Lung (tissue), 12 donors: ENCODE measurements around the gene CFAP70. TPM values are rescaled to one million over a fixed set of nuclear protein-coding genes. Genes with fewer than 3 reads are reported as not detected.
"Not testable (repeated sequence)": the region's sequence is repeated elsewhere in the genome, so short reads cannot be mapped to it uniquely, and the experiment has no call there.

ENCODE experiments used
- ATAC-seq: fragments of 200-7000 bp; cut with Tn5 transposase; one replicate; pipeline ENCODE4 v1.9.1; 2020; ENCODE audit warnings: moderate number of reproducible peaks; ENCODE audit not compliant: insufficient read depth, low FRiP score
- DNase-seq, 3 donors: peaks; one replicate each; pipeline ENCODE4 v3.0.0-alpha.2; 2013 to 2017
- H3K27ac ChIP-seq, 2 donors: one replicate each; pipeline ENCODE4 v1.5.1; 2013; ENCODE audit warnings: mild to moderate bottlenecking in 2 of 2, moderate library complexity in 2 of 2, control low read depth in 1 of 2, inconsistent platforms in 1 of 2, low read depth in 1 of 2, low read length in 1 of 2
- H3K27me3 ChIP-seq, 3 donors: one replicate each; pipeline ENCODE4 v1.5.1; 2013; ENCODE audit warnings: low read length in 2 of 3; ENCODE audit not compliant: control insufficient read depth in 3 of 3, insufficient read depth in 3 of 3
- H3K36me3 ChIP-seq, 4 donors: one replicate each; pipeline ENCODE4 v1.5.1; 2013; ENCODE audit warnings: low read length in 4 of 4, mild to moderate bottlenecking in 1 of 4, moderate library complexity in 1 of 4; ENCODE audit not compliant: control insufficient read depth in 4 of 4, insufficient read depth in 4 of 4
- H3K4me1 ChIP-seq, 5 donors: one replicate each; pipeline ENCODE4 v1.5.1; 2013; ENCODE audit warnings: low read length in 5 of 5, mild to moderate bottlenecking in 2 of 5, moderate library complexity in 1 of 5; ENCODE audit not compliant: control insufficient read depth in 5 of 5, insufficient read depth in 5 of 5
- H3K4me3 ChIP-seq: one replicate; pipeline ENCODE4 v1.5.1; 2013; ENCODE audit warnings: mild to moderate bottlenecking, control low read depth, moderate library complexity
- H3K9ac ChIP-seq, 2 donors: one replicate each; pipeline ENCODE4 v1.5.1; 2013; ENCODE audit warnings: low read length in 2 of 2, control low read depth in 1 of 2; ENCODE audit not compliant: insufficient read depth in 1 of 2
- H3K9me3 ChIP-seq, 4 donors: one replicate each; pipeline ENCODE4 v1.5.1; 2013; ENCODE audit warnings: low read length in 3 of 4, mild to moderate bottlenecking in 1 of 4, moderate library complexity in 1 of 4; ENCODE audit not compliant: control insufficient read depth in 4 of 4, insufficient read depth in 3 of 4
- WGBS, 2 donors: extraction: QIAGEN DNeasy Blood & Tissue Kit; methylation state at CpG; one replicate each; pipeline ENCODE4 v1.1.7; 2013; 5-methylcytosine and 5-hydroxymethylcytosine counted together
- polyA plus RNA-seq, 2 donors: library from polyadenylated mRNA; stranded (reverse); fragments of 200-250 nt; gene quantifications; one replicate each; pipeline ENCODE4 v1.2.1, GENCODE V29; 2013
- total RNA-seq, 2 donors: library from RNA; depleted of rRNA in 1 of 2; stranded (reverse); fragments of >200 nt in 1 of 2; gene quantifications; one replicate each; pipeline ENCODE4 v1.2.1, GENCODE V29; 2014 to 2021
- TF ChIP-seq, protein P1 (sequence below): IDR thresholded peaks from 2 replicates; pipeline ENCODE4 v1.5.1; 2012; ENCODE audit warnings: mild to moderate bottlenecking; ENCODE audit errors: control extremely low read depth, extremely low read depth
- donor health status: control.
- donor health status: control.
- donor health status: Bipolar disorder and iron deficiency.
- donor health status: healthy.
- donor health status: DM: yes; HTN: yes; CAD: no.

CFAP70 gene
- total and polyA plus RNA-seq, 4 donors = 3.5 to 17.2 (median 8.6) TPM

GRCh38 chr10:73325290-73325689 is 33.4 kb downstream of the CFAP70 start:
- not testable (repeated sequence) for ATAC-seq, H3K27me3 ChIP-seq, H3K27ac ChIP-seq, H3K4me1 ChIP-seq, H3K9me3 ChIP-seq, H3K36me3 ChIP-seq, H3K9ac ChIP-seq, H3K4me3 ChIP-seq, DNase-seq
- WGBS, 2 donors = 77 to 80% methylated on average over 1 to 2 of the region's 4 CpGs

DNA sequence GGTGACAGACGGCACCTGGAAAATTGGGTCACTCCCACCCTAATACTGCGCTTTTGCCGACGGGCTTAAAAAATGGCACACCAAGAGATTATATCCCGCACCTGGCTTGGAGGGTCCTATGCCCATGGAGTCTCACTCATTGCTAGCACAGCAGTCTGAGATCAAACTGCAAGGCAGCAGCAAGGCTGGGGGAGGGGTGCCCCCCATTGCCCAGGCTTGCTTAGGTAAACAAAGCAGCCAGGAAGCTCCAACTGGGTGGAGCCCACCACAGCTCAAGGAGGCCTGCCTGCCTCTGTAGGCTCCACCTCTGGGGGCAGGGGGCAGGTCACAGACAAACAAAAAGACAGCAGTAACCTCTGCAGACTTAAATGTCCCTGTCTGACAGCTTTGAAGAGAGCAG is 35.1 kb downstream of the CFAP70 start:
- not testable (repeated sequence) for ATAC-seq, H3K36me3 ChIP-seq, H3K9me3 ChIP-seq, H3K27ac ChIP-seq, H3K27me3 ChIP-seq, H3K4me3 ChIP-seq, DNase-seq, H3K9ac ChIP-seq, H3K4me1 ChIP-seq
- WGBS, 2 donors = 98 to 100% methylated on average over 4 to 5 of the region's 5 CpGs

DNA sequence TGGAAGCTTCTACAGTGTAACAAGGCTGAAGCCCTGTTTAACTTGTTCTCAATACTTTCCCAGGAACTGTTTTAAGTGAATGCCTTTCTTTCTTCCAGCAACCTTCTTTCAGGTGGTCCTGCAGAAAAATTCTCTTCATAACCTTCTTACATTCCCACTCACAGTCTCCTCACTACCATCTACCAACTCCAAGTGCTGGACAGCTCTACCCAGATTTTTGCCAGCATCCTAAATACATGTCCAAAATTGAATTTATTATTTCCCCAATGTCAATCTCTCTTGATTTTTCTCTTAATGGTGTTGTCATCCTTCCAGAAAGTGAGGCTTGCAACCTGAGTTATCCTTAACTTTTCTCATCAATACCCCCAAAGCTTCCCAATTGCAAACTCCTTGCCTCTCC is 48.2 kb downstream of the CFAP70 start:
- peaks cover 0 to 3% (median 2%) of the 10 kb centered on the region in 4 donors for H3K9me3 ChIP-seq
- ATAC-seq (no peak), DNase-seq (no peak)
- H3K9ac ChIP-seq = no peak overlapping the region
- H3K4me3 ChIP-seq = no peak overlapping the region
- no peaks in the 10 kb centered on the region for H3K4me1 ChIP-seq
- H3K27ac ChIP-seq = no peak overlapping the region
- H3K36me3 ChIP-seq = no peaks in the 10 kb centered on the region
- no peaks in the 10 kb centered on the region for H3K27me3 ChIP-seq
- TF ChIP-seq, protein P1, sequence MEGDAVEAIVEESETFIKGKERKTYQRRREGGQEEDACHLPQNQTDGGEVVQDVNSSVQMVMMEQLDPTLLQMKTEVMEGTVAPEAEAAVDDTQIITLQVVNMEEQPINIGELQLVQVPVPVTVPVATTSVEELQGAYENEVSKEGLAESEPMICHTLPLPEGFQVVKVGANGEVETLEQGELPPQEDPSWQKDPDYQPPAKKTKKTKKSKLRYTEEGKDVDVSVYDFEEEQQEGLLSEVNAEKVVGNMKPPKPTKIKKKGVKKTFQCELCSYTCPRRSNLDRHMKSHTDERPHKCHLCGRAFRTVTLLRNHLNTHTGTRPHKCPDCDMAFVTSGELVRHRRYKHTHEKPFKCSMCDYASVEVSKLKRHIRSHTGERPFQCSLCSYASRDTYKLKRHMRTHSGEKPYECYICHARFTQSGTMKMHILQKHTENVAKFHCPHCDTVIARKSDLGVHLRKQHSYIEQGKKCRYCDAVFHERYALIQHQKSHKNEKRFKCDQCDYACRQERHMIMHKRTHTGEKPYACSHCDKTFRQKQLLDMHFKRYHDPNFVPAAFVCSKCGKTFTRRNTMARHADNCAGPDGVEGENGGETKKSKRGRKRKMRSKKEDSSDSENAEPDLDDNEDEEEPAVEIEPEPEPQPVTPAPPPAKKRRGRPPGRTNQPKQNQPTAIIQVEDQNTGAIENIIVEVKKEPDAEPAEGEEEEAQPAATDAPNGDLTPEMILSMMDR = no peak

DNA sequence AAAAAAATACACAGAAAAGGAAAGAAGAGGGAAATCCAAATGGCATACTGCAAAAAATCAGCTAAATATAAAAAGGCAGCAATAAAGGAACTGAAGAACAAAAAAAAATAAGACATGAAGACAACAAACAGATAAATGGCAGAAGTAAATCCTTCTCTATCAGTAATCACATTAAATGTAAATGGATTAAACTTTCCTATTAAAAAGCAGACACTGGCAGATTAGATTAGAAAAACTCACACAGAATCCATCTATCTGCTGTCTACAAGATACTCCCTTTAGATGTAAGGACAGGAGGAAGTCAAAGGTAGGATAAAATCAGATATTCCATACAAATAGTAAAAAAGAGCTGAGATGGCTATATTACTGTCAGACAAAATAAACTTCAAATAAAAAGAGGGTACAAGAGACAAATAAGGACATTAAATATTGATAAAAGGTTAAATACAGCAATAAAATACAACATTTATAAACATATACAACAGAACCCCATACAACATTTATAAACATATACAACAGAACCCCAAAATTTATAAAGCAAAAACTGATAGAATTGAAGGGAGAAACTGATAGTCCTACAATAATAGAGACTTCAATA is 51.4 kb downstream of the CFAP70 start:
- Histone ChIP-seq H3K9ac (no peak overlapping the region), H3K4me1 (no peaks in the 10 kb centered on the region), H3K9me3 (peaks cover 0 to 3% (median 2%) of the 10 kb centered on the region in 4 donors), H3K36me3 (no peaks in the 10 kb centered on the region), H3K27me3 (no peaks in the 10 kb centered on the region), H3K4me3 (no peak overlapping the region), H3K27ac (no peak overlapping the region)
- ATAC-seq = no peak
- TF ChIP-seq, protein P1 = no peak
- no peak for DNase-seq
